HG03045 (cell line): ENCODE measurements around the gene ADD2.

Experiments
- ATAC-seq: cut with Tn5 transposase; IDR thresholded peaks from one replicate; pipeline ENCODE4 v1.9.1; 2021; ENCODE audit warnings: mild to moderate bottlenecking, moderate library complexity; ENCODE audit not compliant: unreplicated experiment

ADD2 gene

GRCh38 chr2:70608373-70608772 is 159.6 kb downstream of the ADD2 start:
- no peak for ATAC-seq

- ATAC-seq, result no peak
Measured at GRCh38 chr2:70607121-70607561, 160.9 kb downstream of the ADD2 start.
